KMS-11 (cell line): ENCODE measurements around the gene FOXP1.

Experiments
- H2AFZ ChIP-seq: fragments of 200-600 bp; sonication (generic); 2 replicates; pipeline ENCODE4 v1.6.1; 2016; ENCODE audit warnings: antibody characterized with exemption, mixed run types, low read depth
- H3K27ac ChIP-seq: fragments of 200-600 bp; sonication (generic); 2 replicates; pipeline ENCODE4 v1.6.1; 2016; ENCODE audit warnings: mild to moderate bottlenecking, mixed run types
- H3K27me3 ChIP-seq: fragments of 200-600 bp; sonication (generic); 2 replicates; pipeline ENCODE4 v1.6.1; 2017; ENCODE audit warnings: mild to moderate bottlenecking, low read depth, mixed run types, moderate library complexity; ENCODE audit not compliant: insufficient read depth
- H3K36me3 ChIP-seq: fragments of 200-600 bp; sonication (generic); 2 replicates; pipeline ENCODE4 v1.6.1; 2017; ENCODE audit warnings: mild to moderate bottlenecking, mixed run types; ENCODE audit not compliant: insufficient read depth
- H3K4me1 ChIP-seq: fragments of 200-600 bp; sonication (generic); 2 replicates; pipeline ENCODE4 v1.6.1; 2016; ENCODE audit warnings: mild to moderate bottlenecking, low read depth, mixed run types; ENCODE audit not compliant: poor library complexity, severe bottlenecking
- H3K4me2 ChIP-seq: fragments of 200-600 bp; sonication (generic); 2 replicates; pipeline ENCODE4 v1.7.0; 2016; ENCODE audit warnings: mild to moderate bottlenecking, mixed run types
- H3K4me3 ChIP-seq: fragments of 200-600 bp; sonication (generic); IDR thresholded peaks from 2 replicates; pipeline ENCODE4 v1.6.1; 2017; ENCODE audit warnings: low read depth, low read length, mixed read lengths; ENCODE audit not compliant: insufficient read depth
- H3K79me2 ChIP-seq: fragments of 200-600 bp; sonication (generic); 2 replicates; pipeline ENCODE4 v1.6.1; 2016; ENCODE audit warnings: low read depth, mixed run types; ENCODE audit not compliant: insufficient read depth
- H3K9ac ChIP-seq: fragments of 200-600 bp; sonication (generic); 2 replicates; pipeline ENCODE4 v1.6.1; 2016; ENCODE audit warnings: mild to moderate bottlenecking, mixed run types
- H4K20me1 ChIP-seq: fragments of 200-600 bp; sonication (generic); 2 replicates; pipeline ENCODE4 v1.6.1; 2016; ENCODE audit warnings: mild to moderate bottlenecking, mixed run types; ENCODE audit not compliant: insufficient read depth
- CTCF ChIP-seq: fragments of 200-600 bp; sonication (generic); conservative IDR thresholded peaks from 2 replicates; pipeline ENCODE4 v1.6.1; 2017; ENCODE audit warnings: low read depth, mild to moderate bottlenecking, antibody characterized with exemption, low read length, moderate library complexity, mixed read lengths

FOXP1 gene

GRCh38 chr3:71152892-71153265 lies 430.6 kb downstream of the FOXP1 start:
- Histone ChIP-seq H3K27ac (no peak overlapping the region), H3K4me2 (no peak overlapping the region), H3K36me3 (no peaks in the 10 kb centered on the region), H3K4me3 (no peak overlapping the region), H3K4me1 (peaks cover 25% of the 10 kb centered on the region), H2AFZ (no peak overlapping the region), H3K79me2 (no peaks in the 10 kb centered on the region), H3K27me3 (no peaks in the 10 kb centered on the region), H4K20me1 (no peaks in the 10 kb centered on the region), H3K9ac (no peak overlapping the region)
- no peak for TF ChIP-seq CTCF

DNA sequence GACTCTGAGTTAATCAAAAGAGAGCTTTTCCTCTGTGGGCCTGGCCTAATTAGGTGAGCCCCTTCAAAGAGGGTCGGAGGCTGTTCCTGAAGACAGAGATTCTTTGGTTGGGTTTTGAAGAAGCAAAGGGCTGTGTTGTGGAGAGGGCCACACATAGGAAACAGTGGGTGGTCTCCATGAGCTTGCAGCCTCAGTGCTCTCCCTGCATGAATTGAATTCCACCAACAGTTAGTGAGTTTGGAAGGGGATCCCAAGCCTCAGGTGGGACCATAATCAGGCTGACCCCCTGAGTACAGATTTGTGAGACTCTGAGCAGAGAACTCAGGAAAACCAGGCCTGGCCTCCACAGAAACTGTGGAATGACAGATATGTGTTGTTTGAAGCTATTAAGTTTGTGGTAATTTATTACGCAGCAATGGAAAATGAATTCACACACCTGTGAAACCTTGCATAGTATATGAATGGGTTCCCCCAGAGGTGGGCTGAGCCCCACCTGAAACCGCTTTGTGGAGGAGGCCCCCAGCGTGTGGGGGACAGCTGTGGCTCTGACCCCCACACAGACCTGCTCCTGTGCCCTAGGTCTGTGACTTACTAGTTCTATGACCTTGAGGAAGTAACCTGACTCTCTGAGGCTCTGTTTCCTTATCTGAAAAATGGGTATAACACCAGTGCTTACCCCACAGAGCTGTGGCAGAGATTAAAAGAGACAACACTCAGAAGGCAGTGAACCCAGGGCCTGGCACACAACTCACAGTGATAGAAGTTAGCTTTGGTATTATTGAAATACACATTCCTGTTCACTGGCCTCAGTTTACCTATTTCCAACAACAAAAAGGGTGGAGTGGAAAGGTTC lies 431.3 kb downstream of the FOXP1 start:
- H2AFZ ChIP-seq = no peak overlapping the region
- no peaks in the 10 kb centered on the region for H3K36me3 ChIP-seq
- H3K4me3 ChIP-seq = no peak overlapping the region
- H4K20me1 ChIP-seq = no peaks in the 10 kb centered on the region
- no peak overlapping the region for H3K9ac ChIP-seq
- no peak overlapping the region for H3K27ac ChIP-seq
- no peaks in the 10 kb centered on the region for H3K27me3 ChIP-seq
- no peak for TF ChIP-seq CTCF
- peaks cover 25% of the 10 kb centered on the region for H3K4me1 ChIP-seq
- H3K79me2 ChIP-seq = no peaks in the 10 kb centered on the region
- no peak overlapping the region for H3K4me2 ChIP-seq

DNA sequence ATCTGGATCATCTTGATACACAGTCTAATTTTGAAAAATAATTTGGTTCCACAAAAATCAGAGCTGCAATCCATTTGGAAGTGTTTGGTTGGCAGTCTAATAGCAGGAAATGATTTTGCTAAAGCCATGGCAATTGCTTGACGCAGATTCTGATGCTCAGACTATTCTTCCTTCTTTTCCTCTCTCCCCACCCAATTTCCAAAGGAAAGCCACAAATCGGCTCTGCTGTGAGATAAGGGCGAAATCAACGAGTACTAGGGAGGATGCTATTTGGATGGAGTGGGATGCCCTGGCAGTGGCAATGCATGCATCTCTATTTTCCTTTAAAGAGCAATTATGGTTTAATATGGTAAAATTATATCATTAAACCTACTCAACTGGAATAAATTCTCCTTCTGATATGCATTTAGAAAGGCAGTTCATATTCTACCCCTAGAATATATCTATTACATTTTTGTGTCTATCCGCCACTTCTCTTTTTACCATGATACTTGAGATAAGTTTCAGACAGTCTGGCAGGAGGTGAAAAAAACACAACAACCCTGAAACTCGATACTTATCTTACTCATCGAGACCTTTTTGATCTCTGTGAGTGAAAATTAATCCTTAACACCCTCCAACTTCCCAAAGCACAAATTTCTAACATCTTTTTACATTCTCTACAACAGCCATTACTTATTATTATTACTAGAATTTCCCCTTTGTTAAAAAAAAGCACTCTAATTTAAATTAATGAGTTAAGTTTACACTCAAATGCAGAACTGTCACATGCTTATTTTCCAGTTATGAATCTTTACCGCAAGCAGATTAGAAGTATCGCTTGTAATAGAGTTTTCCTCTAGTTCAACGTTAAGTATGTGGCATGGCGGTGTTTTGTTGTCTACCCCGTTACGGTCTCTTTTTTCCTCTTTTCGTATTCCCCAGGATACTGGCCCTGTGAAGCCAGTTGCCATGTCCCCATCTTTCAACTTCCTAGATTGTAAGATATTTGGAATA lies 433.3 kb downstream of the FOXP1 start:
- TF ChIP-seq CTCF = no peak
- no peak overlapping the region for H3K27ac ChIP-seq
- no peaks in the 10 kb centered on the region for H4K20me1 ChIP-seq
- H3K36me3 ChIP-seq = no peaks in the 10 kb centered on the region
- H3K79me2 ChIP-seq = no peaks in the 10 kb centered on the region
- H3K9ac ChIP-seq = no peak overlapping the region
- no peaks in the 10 kb centered on the region for H3K27me3 ChIP-seq
- no peak overlapping the region for H2AFZ ChIP-seq
- no peak overlapping the region for H3K4me3 ChIP-seq
- H3K4me2 ChIP-seq = peak overlapping the region; percentile 17; the same call in 1 of the 2 replicates
- H3K4me1 ChIP-seq = peaks cover 21% of the 10 kb centered on the region

GRCh38 chr3:71148455-71149060 lies 435.0 kb downstream of the FOXP1 start:
- H3K27me3 ChIP-seq = no peaks in the 10 kb centered on the region
- H2AFZ ChIP-seq = no peak overlapping the region
- H3K4me2 ChIP-seq = no peak overlapping the region
- no peak overlapping the region for H3K27ac ChIP-seq
- H3K4me1 ChIP-seq = peaks cover 11% of the 10 kb centered on the region
- H3K36me3 ChIP-seq = no peaks in the 10 kb centered on the region
- H3K79me2 ChIP-seq = no peaks in the 10 kb centered on the region
- no peak overlapping the region for H3K4me3 ChIP-seq
- no peak overlapping the region for H3K9ac ChIP-seq
- TF ChIP-seq CTCF = no peak
- no peaks in the 10 kb centered on the region for H4K20me1 ChIP-seq
